Testis (tissue), 2 donors: ENCODE measurements around the gene GPR68.

Experiments
- CTCF ChIP-seq, 3 experiments: fragments of 450-650 bp in 2 of 3; fragments of 200-600 bp in 1 of 3; sonication (generic) in 1 of 3; IDR thresholded peaks; one replicate each; pipeline ENCODE4 v1.5.1; 2016 to 2019; ENCODE audit warnings: antibody characterized with exemption in 3 of 3, mild to moderate bottlenecking in 2 of 3, moderate library complexity in 1 of 3
- POLR2A ChIP-seq: fragments of 450-650 bp; IDR thresholded peaks from one replicate; pipeline ENCODE4 v1.6.1; 2017; ENCODE audit warnings: antibody characterized with exemption, mild to moderate bottlenecking, moderate library complexity

GRCh38 chr14:91204657-91205056 is 39.8 kb downstream of the GPR68 start:
- TF ChIP-seq CTCF (IDR thresholded peaks at IDR 0.05) (no peak), POLR2A (no peak)
